GM19328 (cell line): ENCODE data around the gene EPS8L1.
"Not testable (repeated sequence)": the region's sequence is repeated elsewhere in the genome, so short reads cannot be mapped to it uniquely, and the experiment has no call there.

Experiments
- ATAC-seq: cut with Tn5 transposase; IDR thresholded peaks from one replicate; pipeline ENCODE4 v1.9.1; 2021; ENCODE audit warnings: mild to moderate bottlenecking, moderate library complexity; ENCODE audit not compliant: unreplicated experiment

Gene EPS8L1

GRCh38 chr19:55092423-55093318 lies 17.0 kb downstream of the EPS8L1 start:
- no peak for ATAC-seq

GRCh38 chr19:55094456-55095259 lies 19.0 kb downstream of the EPS8L1 start:
- no peak for ATAC-seq

- ATAC-seq = no peak
These were observed 19.8 kb downstream of the EPS8L1 start for GRCh38 chr19:55095260-55096060.

GRCh38 chr19:55096061-55096701 lies 20.5 kb downstream of the EPS8L1 start:
- no peak for ATAC-seq

- ATAC-seq = no peak
These were observed 22.4 kb downstream of the EPS8L1 start for GRCh38 chr19:55097864-55098715.

- no peak for ATAC-seq
These were observed 23.3 kb downstream of the EPS8L1 start for GRCh38 chr19:55098716-55099556.

GRCh38 chr19:55099557-55100506 lies 24.2 kb downstream of the EPS8L1 start:
- ATAC-seq = no peak

GRCh38 chr19:55101261-55101660 lies 25.6 kb downstream of the EPS8L1 start:
- no peak for ATAC-seq

- no peak for ATAC-seq
These were observed 27.5 kb downstream of the EPS8L1 start for GRCh38 chr19:55103190-55103589.

GRCh38 chr19:55105237-55105636 lies 29.6 kb downstream of the EPS8L1 start:
- ATAC-seq = no peak

- no peak for ATAC-seq
These were observed 30.9 kb downstream of the EPS8L1 start for GRCh38 chr19:55106591-55106990.

- not testable (repeated sequence) for ATAC-seq
These were observed 31.6 kb downstream of the EPS8L1 start for GRCh38 chr19:55107252-55107651.

GRCh38 chr19:55109527-55110291 lies 34.0 kb downstream of the EPS8L1 start:
- ATAC-seq = no peak

GRCh38 chr19:55111238-55111831 lies 35.7 kb downstream of the EPS8L1 start:
- no peak for ATAC-seq

GRCh38 chr19:55112246-55112776 lies 36.6 kb downstream of the EPS8L1 start:
- ATAC-seq = no peak
